Renal pelvis (tissue), 4 donors: ENCODE results near the gene CNGA3. TPM values are rescaled to one million over a fixed set of nuclear protein-coding genes. Genes with fewer than 3 reads are reported as not detected.

Source experiments
- DNase-seq: peaks from one replicate; pipeline ENCODE4 v3.0.0-alpha.2; 2013
- polyA plus RNA-seq, 3 donors: library from polyadenylated mRNA; unstranded; fragments of 120-200 nt; gene quantifications; one replicate each; pipeline ENCODE4 v1.2.1, GENCODE V29; 2013; ENCODE audit not compliant: insufficient read length in 3 of 3

Gene CNGA3
- polyA plus RNA-seq, 3 donors = not detected

DNA sequence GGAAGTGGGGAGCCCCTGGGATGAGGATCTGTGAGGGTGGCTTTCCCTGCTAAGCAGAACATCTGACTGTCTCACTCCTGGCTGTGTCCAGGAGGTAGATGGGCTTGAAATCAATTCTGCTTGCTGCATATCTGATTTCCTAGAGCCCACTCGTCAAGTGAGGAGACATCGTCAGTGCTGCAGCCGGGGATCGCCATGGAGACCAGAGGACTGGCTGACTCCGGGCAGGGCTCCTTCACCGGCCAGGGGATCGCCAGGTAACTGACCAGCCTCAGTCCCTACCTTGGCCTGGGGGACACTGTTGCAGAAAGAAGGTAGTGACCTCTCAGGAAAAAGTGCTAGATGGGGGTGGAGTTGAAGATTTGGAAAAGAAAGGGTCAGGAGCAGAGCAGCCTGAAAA is 31.3 kb downstream of the CNGA3 start:
- DNase-seq = no peak

DNA sequence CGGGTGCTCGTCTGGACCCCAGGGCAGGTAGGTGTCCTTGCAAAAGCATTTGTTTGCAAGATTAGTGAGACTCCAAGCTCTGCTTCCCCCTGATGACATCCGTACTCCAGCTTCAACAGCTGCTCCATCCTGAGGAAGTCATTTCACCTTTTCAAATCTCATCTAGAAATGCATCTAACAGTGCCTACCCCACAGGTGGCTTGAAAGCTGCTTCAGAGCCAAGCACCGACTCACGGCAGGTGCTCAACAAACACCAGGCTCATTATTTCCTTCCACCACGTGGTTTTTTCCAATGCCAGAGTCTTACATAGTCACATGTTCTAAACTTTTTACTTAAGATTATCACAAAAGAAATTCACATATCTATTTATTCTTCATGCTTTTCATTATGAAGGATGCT is 31.9 kb downstream of the CNGA3 start:
- no peak for DNase-seq

DNA sequence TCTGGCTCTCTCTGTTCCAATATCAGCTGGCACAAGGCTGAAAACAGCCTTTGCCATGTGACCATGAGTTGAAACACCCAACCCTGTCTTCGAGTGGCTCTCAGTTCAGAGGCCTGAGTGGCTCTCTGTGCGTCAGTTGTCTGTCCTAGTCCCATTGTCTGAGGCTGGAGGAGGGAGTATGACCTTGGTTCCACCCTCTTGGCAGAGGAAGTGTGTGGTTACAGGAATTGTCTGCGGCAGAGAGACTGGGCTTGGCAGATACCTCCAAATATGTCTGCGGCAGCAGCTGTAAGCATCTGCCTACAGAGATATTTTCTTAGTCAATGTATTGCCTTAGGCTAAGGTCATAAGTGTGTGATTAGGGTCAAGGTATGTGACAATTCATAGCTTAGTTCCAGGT is 32.6 kb downstream of the CNGA3 start:
- no peak for DNase-seq

DNA sequence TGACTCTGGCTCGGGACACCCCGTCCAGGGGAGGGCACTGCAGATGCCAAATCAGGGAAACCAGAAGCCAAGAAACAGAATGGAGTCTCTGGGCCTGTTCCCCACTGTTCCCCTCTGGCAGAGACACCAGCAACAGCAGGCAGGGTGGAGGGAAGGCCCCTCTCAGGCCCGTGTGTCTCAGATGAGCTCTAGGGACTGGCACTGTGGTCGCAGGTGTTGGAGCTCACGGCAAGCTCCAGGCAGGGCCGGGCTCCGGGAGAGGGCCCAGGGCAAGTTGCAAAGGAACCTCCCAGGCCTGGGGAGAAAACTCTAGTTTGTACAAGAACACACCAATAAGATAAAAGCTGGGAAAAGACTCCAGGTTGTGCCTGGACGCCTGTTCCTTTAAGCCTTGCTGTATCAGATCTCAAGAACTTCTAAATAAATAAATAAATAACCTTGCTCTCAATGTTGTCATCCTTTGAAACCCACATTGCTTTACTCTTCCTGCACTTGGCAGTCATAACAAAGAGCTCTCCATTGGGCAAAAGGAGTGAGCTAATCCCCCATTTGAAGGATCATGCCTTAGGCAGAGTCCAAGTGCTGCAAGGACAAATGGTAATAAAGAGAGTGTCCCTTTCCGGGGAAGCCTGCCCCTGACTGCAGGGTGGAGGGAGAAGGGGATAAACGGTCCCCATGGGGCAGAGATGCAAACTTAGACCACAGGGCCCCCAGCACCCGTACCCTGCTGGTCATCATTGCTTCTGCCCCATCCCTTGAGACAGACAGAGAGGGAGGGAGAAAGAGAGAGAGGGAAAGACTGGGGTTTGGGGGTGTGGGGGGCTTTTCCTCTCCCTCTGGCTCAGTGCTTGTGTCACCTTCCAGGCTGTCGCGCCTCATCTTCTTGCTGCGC is 33.3 kb downstream of the CNGA3 start:
- DNase-seq = no peak

DNA sequence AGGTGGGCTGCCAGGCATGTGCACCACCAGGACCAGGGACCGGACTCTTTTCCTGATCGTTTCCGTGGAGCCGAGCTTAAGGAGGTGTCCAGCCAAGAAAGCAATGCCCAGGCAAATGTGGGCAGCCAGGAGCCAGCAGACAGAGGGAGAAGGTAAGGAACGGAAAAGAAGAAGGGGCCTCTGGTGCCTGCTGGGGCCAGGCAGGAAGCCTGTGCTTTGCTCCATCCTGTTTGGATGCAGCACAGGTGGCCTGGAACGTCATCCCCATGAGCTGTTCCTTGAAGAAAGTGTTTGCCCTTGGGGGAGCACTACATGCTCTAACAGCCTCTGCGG is 33.9 kb downstream of the CNGA3 start:
- no peak for DNase-seq

DNA sequence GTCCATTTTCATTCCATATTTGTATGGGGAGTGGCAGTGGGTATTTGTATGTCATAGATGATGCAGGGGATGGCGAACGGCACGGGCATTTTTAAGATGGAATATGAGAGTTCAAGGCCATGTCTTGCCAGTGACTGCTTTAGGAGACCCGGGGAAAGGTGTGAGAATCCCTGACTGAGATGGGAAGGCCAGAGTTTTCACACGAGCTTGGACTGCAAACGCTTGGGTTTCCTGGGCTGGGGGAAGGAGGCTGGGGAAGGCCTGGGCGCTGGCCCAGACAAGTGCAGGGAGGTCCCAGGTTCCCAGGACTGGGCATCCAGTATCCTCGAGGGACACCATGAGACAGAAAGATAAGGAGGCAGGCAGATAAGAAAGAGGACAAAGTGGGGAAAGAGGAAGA is 35.2 kb downstream of the CNGA3 start:
- DNase-seq = no peak

DNA sequence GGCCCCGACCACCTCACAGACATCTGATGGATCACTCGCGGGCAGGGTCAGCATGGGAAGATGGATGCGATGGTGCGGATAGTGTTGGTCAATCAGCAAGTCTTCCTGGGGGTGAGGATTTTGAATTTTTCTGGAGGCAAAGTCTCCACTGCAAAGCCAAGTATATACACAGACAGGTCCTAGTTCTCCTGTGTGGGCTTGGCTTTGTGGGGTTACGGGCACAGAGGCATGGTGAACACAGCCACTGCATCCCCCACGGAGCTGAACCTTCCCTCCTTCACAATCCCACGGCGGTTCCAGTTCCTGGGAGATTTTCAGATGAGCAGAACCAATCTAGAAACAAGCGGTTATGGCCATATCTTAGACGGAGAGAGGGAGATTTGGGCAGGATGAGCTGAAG is 35.8 kb downstream of the CNGA3 start:
- DNase-seq = no peak

DNA sequence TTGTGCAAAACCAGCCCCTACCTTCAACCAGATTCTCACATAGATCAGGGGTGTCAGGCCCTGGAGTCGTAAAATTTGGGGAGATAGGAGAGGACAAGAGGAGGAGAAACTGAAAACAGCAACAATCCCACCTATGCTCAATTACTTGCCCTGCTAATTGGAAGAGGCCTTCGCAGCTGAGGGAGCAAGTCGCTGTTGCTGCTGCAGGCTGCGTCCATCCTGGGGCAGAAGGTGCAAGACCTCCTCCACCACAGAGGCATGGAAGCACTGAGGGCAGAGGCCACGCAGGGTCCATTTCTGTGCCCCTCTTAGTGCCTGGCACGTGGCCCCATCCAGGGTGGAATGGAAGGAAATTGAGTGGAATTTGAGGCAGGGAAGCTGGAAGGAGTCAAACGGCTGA is 36.5 kb downstream of the CNGA3 start:
- DNase-seq = no peak

DNA sequence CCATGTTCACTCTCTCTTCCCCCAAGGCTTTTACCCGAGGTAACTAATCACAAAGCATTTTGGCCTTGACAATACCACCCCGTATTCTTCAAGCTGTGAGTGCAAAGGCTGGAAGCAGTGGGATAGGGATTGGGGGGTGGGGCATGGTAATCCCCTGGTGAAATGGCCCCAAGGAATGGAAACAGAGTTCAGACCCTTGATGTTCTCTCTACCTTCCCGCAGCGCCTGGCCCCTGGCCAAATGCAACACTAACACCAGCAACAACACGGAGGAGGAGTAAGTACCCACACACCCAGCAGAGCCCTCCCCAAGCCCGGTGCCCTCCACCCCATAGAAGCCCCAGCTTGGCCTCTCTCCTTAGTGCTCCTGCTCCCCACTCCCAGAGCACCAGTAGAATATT is 36.9 kb downstream of the CNGA3 start:
- DNase-seq = no peak

DNA sequence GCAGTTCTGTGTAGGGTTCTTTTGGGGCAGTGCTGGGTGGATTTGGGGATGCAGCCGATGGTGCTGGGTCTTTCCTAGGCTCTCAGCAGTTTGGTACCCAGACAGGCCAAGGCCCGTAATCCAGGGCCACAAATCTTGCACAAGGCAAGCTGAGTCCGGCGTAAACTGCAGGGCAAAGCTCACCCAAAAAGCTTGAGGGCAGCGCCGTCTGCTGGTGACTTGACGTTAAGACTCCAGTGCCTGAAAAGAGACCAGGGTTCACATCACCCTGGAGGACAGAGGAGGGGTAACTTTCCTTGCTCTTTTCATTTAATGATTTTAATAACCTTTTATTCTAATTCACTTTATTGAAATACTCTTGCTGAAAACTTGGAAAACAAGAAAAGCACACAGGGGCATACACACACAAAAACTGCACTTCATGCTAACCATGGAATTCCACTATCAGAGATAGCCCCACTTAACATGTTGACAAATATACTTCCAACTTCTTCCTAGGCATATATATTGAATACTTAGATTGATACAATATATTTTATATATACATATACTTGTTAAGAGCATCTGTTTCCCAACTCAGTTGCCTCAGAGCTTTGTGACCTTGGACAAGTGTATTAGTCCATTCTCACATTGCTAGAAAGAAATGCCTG is 38.9 kb downstream of the CNGA3 start:
- DNase-seq = peak; percentile 65

DNA sequence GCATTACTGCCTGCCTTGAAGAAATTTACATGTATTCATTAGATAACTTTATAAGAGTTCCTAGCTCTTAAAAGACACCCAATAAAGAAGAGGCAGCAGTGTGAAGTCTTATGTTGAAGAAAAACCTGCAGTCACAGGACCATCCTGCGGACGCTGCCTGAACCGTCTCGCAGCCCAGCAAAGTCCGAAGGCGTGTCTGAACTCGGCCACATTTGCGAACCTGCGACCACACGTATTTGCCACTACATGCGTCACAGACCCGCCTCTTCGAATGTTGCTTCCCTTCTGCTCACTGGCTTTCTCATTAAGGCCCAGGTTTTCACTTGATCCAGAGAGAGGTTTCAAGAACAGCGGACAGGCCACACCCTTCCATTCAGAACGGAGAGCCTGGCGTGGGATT is 41.2 kb downstream of the CNGA3 start:
- DNase-seq = no peak

DNA sequence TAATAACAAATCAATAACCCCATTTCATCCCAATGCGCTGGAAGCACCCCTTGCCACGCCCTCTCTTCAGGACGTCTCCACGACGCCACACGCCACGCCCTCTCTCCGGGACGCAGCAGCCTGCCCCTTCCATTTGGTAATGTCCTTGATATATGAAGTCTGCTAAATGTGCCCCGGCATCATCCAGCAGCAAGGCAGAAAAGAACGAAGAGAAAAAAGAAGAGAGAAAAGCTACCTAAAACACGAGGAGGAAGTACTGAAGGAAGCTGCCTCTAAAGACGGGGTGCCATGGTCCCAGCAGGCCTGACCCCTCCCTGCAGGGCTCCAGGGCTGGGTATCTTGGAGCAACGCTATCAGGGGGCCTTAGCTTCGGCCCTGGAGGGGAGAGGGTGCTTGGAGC is 41.8 kb downstream of the CNGA3 start:
- no peak for DNase-seq

DNA sequence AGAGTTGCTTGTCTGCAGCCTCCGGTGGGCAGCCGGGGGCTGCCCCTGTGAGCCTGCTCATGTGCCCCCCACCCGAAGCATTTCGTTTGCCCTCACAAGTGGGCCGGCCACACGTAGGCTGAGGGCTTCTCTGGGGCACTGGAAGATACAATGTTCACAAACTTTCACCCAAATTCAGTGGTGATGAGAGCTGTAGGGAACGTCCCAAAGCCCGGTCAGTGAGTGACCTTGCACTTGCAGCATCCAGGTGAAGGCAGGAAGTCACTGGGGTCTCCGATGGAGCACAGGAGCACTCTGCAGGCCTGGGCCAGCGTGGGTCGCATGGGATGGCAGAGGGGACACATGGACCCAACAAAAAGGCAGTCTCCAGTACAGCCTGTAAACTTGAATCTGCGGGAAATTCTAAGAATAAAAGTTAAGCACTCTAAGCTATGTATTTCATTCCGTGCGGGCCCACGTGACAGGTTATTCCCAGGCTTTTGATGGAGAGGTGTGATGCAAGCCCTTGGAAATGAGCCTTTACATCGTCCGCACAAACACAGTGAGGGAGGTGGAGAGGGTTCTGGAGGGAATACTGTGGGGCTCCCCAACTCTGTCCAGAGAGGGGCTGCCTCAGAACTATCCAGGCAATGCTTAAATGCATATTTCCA is 42.5 kb downstream of the CNGA3 start:
- DNase-seq = no peak

DNA sequence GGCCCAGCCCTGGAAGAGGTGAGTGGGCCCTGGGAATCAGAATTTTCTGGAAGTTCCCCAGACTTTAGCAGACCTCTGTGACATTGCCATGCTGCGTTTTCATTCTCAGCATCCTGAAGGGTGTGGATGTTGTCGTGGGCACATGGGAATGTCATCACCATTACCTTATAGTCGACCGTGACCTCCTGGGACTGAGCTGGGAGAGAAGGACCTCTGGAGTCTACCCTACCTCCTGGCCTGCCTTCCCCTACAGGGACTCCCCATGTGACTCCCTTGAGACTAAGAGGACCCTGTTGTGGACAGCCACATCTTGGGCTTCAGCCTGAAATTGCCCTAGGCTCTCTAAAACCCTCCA is 43.0 kb downstream of the CNGA3 start:
- no peak for DNase-seq

DNA sequence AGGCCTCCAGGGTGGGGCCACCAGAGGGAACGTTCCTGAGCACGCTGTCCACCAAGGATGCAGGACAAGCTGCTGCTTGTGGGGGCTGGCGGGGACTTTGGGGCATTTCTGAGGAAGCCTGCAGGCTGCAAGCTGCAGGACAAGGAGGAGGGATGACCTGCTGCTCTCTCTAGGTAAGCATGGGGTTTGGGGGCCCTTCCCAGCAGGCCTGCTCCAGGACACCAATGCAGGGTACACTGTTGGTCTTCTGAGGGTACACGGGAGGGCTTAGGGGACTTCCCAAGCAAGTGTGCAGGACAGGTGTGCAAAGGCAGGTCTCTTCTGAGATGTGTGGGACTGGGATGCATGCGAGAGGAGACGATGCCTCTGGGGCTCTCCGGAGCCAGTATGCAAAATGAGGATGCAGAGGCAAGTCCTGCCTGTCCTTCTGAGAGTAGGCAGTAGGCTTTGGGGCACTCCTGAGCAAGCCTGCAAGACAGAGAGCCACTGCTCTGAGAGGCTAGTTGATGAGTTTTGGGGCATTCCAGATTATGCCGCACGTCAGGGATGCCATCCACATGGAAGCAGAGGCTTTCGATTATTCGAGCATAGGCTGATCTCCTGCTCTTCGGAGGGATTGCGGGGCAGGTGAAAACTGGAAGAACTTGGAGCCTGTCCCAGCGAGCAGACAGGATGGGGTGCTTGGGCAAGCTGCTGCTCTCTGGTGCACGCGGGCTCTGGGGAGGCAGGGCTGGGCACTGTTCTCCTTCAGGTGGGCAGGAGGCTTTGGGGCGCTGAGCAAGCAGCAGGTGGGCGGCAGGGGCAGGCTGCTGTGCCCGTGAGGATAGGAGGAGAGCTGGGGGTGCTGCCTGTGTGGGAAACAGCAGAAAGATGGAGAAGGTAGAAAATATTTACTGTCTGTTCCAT is 44.6 kb downstream of the CNGA3 start:
- DNase-seq = no peak

DNA sequence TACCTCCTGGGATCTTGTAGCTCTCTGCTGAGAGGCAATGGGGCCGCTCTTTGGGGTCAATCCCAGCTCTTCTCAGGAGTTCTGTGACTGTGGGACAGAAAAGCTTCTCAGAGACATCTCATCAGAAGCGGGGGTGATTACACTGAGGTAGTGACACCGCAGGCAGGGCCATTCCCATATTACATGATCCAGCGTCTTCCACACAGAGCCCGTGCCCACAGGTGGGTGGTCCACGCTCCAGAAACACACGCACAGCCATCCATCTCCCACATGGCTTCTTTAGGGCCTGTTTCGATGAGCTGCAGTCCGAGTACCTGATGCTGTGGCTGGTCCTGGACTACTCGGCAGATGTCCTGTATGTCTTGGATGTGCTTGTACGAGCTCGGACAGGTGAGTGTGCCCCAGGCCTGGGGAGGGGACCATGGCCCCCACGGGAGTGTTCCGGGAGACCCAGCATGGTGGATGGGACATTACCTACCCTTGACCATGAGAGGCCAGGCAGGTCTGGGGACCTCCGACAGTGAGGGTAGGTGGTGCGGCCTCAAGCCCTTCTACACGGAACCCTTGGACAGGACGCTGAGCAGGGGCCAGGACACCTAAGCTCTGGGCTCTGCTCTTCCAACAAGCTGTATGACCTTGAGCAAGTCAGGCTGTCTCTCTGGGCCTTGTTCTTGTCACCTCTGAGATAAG is 45.5 kb downstream of the CNGA3 start:
- no peak for DNase-seq

DNA sequence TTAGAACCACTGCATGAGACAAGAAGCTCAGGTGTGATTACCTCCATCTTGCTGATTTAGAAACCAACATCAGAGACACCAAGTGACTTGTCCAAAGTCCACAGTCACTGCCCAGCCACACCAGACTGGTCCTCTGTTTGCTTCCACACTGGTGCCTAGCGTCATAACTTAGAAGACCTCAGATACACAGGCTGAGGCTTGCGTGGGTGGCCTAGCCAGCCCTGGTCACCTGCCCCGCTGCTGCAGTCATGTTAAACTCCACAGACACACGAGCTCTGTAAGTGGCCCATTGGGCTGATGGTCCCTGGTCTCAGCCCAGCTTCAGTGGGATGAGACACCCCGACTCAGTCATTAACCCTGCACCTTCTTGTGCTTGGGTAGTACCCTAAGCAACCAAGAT is 47.1 kb downstream of the CNGA3 start:
- DNase-seq = no peak

DNA sequence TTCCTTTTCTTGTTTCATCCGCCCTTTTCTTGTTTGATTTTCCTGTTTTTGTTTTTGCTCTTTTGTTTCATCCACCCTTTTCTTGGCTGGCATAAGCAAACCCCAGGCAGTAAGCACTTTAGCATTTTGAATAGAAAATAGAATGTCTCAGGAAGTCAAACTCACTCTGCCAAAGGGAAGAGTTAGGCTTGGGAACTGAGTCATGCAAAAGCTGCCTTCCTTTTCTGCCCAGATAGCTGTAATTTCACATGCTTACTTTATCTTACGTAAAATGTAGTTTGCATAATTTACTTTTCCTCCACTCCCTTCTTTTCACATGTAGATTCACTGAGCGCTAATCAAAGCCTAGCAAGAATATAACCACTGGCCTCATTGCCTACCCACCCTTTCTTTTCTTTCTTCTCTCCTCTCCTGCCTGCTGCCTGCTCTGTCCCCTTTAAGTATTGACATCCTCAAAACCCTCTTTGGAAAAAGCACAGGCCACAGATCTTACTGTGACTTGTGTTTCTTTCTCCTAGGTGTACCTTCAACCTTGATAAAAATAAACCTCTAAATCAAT is 48.4 kb downstream of the CNGA3 start:
- no peak for DNase-seq

DNA sequence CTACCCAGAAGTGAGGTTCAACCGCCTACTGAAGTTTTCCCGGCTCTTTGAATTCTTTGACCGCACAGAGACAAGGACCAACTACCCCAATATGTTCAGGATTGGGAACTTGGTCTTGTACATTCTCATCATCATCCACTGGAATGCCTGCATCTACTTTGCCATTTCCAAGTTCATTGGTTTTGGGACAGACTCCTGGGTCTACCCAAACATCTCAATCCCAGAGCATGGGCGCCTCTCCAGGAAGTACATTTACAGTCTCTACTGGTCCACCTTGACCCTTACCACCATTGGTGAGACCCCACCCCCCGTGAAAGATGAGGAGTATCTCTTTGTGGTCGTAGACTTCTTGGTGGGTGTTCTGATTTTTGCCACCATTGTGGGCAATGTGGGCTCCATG is 49.7 kb downstream of the CNGA3 start:
- DNase-seq = no peak

DNA sequence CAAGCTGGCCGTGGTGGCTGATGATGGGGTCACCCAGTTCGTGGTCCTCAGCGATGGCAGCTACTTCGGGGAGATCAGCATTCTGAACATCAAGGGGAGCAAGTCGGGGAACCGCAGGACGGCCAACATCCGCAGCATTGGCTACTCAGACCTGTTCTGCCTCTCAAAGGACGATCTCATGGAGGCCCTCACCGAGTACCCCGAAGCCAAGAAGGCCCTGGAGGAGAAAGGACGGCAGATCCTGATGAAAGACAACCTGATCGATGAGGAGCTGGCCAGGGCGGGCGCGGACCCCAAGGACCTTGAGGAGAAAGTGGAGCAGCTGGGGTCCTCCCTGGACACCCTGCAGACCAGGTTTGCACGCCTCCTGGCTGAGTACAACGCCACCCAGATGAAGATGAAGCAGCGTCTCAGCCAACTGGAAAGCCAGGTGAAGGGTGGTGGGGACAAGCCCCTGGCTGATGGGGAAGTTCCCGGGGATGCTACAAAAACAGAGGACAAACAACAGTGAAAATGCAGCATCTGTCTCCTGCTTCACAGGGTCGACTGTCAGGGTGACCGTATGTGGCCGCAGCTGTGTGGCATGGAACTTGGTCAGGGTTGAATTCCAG is 50.6 kb downstream of the CNGA3 start:
- no peak for DNase-seq

DNA sequence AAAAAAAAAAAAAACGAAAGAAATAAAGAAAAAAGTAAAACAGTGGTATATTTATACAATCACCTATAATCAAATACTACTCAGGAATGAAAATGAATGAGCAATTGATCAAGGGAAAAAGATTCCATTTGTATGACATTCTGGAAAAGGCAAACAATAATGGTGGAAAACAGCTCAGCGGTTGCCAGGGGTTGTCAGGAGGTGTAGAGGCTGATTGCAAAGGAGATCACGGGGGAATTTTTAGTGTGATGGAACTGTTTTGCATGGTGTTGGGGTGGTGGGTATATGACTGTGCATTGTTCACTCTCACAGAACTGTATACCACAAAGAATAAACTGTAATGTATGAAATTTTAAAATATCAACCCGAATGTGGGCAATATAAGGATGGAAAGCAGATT is 52.9 kb downstream of the CNGA3 start:
- DNase-seq = no peak
